Hematopoietic multipotent progenitor cell treated with erythropoietin and hydrocortisone succinate and interleukin-3 and kit ligand, for 17 days (in vitro differentiated cells): ENCODE measurements around the gene LYSMD1.

Source experiments
- DNase-seq: peaks from one replicate; pipeline ENCODE4 v3.0.0-alpha.2; 2015; ENCODE audit warnings: low spot score

LYSMD1 gene

GRCh38 chr1:151135433-151136385 is 30.0 kb downstream of the LYSMD1 start:
- no peak for DNase-seq

- DNase-seq, result no peak
Measured at GRCh38 chr1:151134991-151135390, 30.7 kb downstream of the LYSMD1 start.

GRCh38 chr1:151134396-151134795 is 31.3 kb downstream of the LYSMD1 start:
- DNase-seq, result no peak

GRCh38 chr1:151133018-151133806 is 32.5 kb downstream of the LYSMD1 start:
- DNase-seq, result no peak

GRCh38 chr1:151132335-151133017 is 33.2 kb downstream of the LYSMD1 start:
- DNase-seq, result no peak

GRCh38 chr1:151131701-151132334 is 33.9 kb downstream of the LYSMD1 start:
- DNase-seq, result no peak

GRCh38 chr1:151130987-151131586 is 34.6 kb downstream of the LYSMD1 start:
- no peak for DNase-seq

GRCh38 chr1:151128800-151129199 is 36.9 kb downstream of the LYSMD1 start:
- no peak for DNase-seq

- DNase-seq, result no peak
Measured at GRCh38 chr1:151124763-151125403, 40.8 kb downstream of the LYSMD1 start.

- no peak for DNase-seq
Measured at GRCh38 chr1:151113877-151114276, 51.8 kb downstream of the LYSMD1 start.
